DOHH2 (cell line): Measurements from ENCODE around the gene MST1R.

Source experiments
- H3F3A ChIP-seq: fragments of 200-600 bp; sonication (generic), shearing (Covaris generic); 2 replicates; pipeline ENCODE4 v1.6.0; 2016; ENCODE audit warnings: antibody characterized with exemption, mild to moderate bottlenecking; ENCODE audit not compliant: control insufficient read depth, insufficient read depth
- H3K27ac ChIP-seq: fragments of 200-600 bp; sonication (generic); 2 replicates; pipeline ENCODE4 v1.5.1; 2014; ENCODE audit warnings: low read depth, mild to moderate bottlenecking, low read length, moderate library complexity
- H3K27me3 ChIP-seq: fragments of 200-600 bp; sonication (generic); 2 replicates; pipeline ENCODE4 v1.6.1; 2014; ENCODE audit warnings: mild to moderate bottlenecking, low read length, mixed read lengths; ENCODE audit not compliant: control insufficient read depth
- H3K36me3 ChIP-seq: fragments of 200-600 bp; sonication (generic); 2 replicates; pipeline ENCODE4 v1.6.1; 2014; ENCODE audit warnings: mild to moderate bottlenecking, low read length, moderate library complexity, mixed read lengths; ENCODE audit not compliant: control insufficient read depth
- H3K4me1 ChIP-seq: fragments of 200-600 bp; sonication (generic); 2 replicates; pipeline ENCODE4 v1.6.1; 2014; ENCODE audit warnings: mild to moderate bottlenecking, low read length, mixed read lengths; ENCODE audit not compliant: control insufficient read depth
- H3K4me2 ChIP-seq: fragments of 200-600 bp; sonication (generic); 2 replicates; pipeline ENCODE4 v1.6.0; 2014; ENCODE audit warnings: mild to moderate bottlenecking, low read length, moderate library complexity
- H3K4me3 ChIP-seq: fragments of 200-600 bp; sonication (generic); 2 replicates; pipeline ENCODE4 v1.5.1; 2014; ENCODE audit warnings: mild to moderate bottlenecking, low read length, mixed read lengths
- H3K79me2 ChIP-seq: fragments of 200-600 bp; sonication (generic); 2 replicates; pipeline ENCODE4 v1.6.1; 2014; ENCODE audit warnings: mild to moderate bottlenecking, low read length, mixed read lengths; ENCODE audit not compliant: control insufficient read depth
- H3K9me2 ChIP-seq: fragments of 200-600 bp; sonication (generic); replicated peaks from 2 replicates; pipeline ENCODE4 v1.6.1; 2014; ENCODE audit warnings: mild to moderate bottlenecking, low read length, mixed read lengths; ENCODE audit not compliant: control insufficient read depth
- H3K9me3 ChIP-seq: fragments of 200-600 bp; sonication (generic); 2 replicates; pipeline ENCODE4 v1.6.1; 2014; ENCODE audit warnings: antibody characterized with exemption, low read length, mixed read lengths; ENCODE audit not compliant: control insufficient read depth, insufficient read depth
- H4K20me1 ChIP-seq: fragments of 200-600 bp; sonication (generic); 2 replicates; pipeline ENCODE4 v1.6.0; 2014; ENCODE audit warnings: low read depth, mild to moderate bottlenecking, antibody characterized with exemption, low read length, moderate library complexity; ENCODE audit not compliant: control insufficient read depth, insufficient read depth
- EZH2phosphoT487 ChIP-seq: fragments of 200-600 bp; sonication (generic); IDR thresholded peaks from 2 replicates; pipeline ENCODE4 v1.6.1; 2017; ENCODE audit warnings: borderline replicate concordance, mild to moderate bottlenecking, antibody characterized with exemption, low read length, moderate library complexity, mixed read lengths
- TF ChIP-seq, protein P1 (sequence below): fragments of 200-600 bp; sonication (generic); IDR thresholded peaks from one replicate; pipeline ENCODE4 v1.5.1; 2014; ENCODE audit warnings: antibody characterized with exemption, mild to moderate bottlenecking, low read depth, low read length; ENCODE audit not compliant: poor library complexity, severe bottlenecking

The MST1R gene

GRCh38 chr3:49899815-49900214 is 3.9 kb downstream of the MST1R start:
- Histone ChIP-seq H3K79me2 (peaks cover 9% of the 10 kb centered on the region), H3K9me2 (no peaks in the 10 kb centered on the region)

GRCh38 chr3:49898991-49899390 is 4.7 kb downstream of the MST1R start:
- TF ChIP-seq EZH2phosphoT487: no peak
- TF ChIP-seq, protein P1, sequence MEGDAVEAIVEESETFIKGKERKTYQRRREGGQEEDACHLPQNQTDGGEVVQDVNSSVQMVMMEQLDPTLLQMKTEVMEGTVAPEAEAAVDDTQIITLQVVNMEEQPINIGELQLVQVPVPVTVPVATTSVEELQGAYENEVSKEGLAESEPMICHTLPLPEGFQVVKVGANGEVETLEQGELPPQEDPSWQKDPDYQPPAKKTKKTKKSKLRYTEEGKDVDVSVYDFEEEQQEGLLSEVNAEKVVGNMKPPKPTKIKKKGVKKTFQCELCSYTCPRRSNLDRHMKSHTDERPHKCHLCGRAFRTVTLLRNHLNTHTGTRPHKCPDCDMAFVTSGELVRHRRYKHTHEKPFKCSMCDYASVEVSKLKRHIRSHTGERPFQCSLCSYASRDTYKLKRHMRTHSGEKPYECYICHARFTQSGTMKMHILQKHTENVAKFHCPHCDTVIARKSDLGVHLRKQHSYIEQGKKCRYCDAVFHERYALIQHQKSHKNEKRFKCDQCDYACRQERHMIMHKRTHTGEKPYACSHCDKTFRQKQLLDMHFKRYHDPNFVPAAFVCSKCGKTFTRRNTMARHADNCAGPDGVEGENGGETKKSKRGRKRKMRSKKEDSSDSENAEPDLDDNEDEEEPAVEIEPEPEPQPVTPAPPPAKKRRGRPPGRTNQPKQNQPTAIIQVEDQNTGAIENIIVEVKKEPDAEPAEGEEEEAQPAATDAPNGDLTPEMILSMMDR: no peak
- Histone ChIP-seq H3K9me2 (no peaks in the 10 kb centered on the region), H3K4me3 (no peak overlapping the region), H3F3A (no peaks in the 10 kb centered on the region; the same call in 1 of the 2 replicates), H3K9me3 (no peaks in the 10 kb centered on the region), H3K4me2 (no peak overlapping the region), H3K4me1 (peaks cover 25% of the 10 kb centered on the region), H4K20me1 (no peaks in the 10 kb centered on the region), H3K36me3 (no peaks in the 10 kb centered on the region), H3K79me2 (peaks cover under 1% of the 10 kb centered on the region), H3K27me3 (no peaks in the 10 kb centered on the region), H3K27ac (no peak overlapping the region)

More at GRCh38 chr3:49899815-49900214, 3.9 kb downstream of the MST1R start:
- no peak overlapping the region for H3K4me3 ChIP-seq
- H3K27me3 ChIP-seq: no peaks in the 10 kb centered on the region
- H3K9me3 ChIP-seq: no peaks in the 10 kb centered on the region
- TF ChIP-seq, protein P1: peak; percentile 80
- no peak for TF ChIP-seq EZH2phosphoT487
- no peaks in the 10 kb centered on the region for H3K36me3 ChIP-seq
- peaks cover 34% of the 10 kb centered on the region for H3K4me1 ChIP-seq
- H4K20me1 ChIP-seq: no peaks in the 10 kb centered on the region
- H3K4me2 ChIP-seq: 0 out of 2 replicates have a peak overlapping the region, but pooled peaks have one; percentile 30
- no peak overlapping the region for H3K27ac ChIP-seq
- no peaks in the 10 kb centered on the region; the same call in 1 of the 2 replicates for H3F3A ChIP-seq

GRCh38 chr3:49896345-49896744 is 7.3 kb downstream of the MST1R start:
- Histone ChIP-seq H3K9me2 (no peaks in the 10 kb centered on the region), H3K36me3 (no peaks in the 10 kb centered on the region), H4K20me1 (no peaks in the 10 kb centered on the region), H3K4me2 (no peak overlapping the region), H3K4me3 (no peak overlapping the region), H3K27ac (no peak overlapping the region), H3F3A (no peaks in the 10 kb centered on the region; the same call in 1 of the 2 replicates), H3K9me3 (no peaks in the 10 kb centered on the region), H3K27me3 (no peaks in the 10 kb centered on the region), H3K79me2 (no peaks in the 10 kb centered on the region), H3K4me1 (peaks cover 15% of the 10 kb centered on the region)
- no peak for TF ChIP-seq EZH2phosphoT487
- TF ChIP-seq, protein P1: no peak

DNA sequence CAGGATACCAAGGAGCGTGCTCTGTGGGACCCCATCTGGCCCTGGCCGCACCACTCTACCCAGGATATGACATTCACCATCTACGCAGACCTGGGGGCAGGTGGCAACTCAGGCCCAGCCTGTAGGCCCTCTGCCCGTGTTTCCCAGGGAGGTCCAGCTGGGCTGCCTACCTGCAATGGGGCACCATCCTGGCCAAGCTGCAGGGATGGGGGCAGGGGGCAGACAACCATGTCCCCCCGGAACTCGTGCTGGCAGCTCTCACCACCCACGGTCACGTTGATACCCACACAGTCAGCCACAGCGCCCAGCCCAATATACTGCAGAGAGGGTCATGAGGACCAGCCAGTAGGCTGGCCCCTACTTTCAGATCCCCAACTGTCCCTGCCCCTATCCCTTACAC is 7.9 kb downstream of the MST1R start:
- Histone ChIP-seq H3K4me2 (no peak overlapping the region), H3K4me1 (peaks cover 10% of the 10 kb centered on the region), H3K9me3 (no peaks in the 10 kb centered on the region), H3K79me2 (no peaks in the 10 kb centered on the region), H3K4me3 (no peak overlapping the region), H4K20me1 (no peaks in the 10 kb centered on the region), H3F3A (no peaks in the 10 kb centered on the region; the same call in 1 of the 2 replicates), H3K36me3 (no peaks in the 10 kb centered on the region), H3K27ac (no peak overlapping the region), H3K27me3 (no peaks in the 10 kb centered on the region), H3K9me2 (no peaks in the 10 kb centered on the region)
- TF ChIP-seq, protein P1: no peak
- no peak for TF ChIP-seq EZH2phosphoT487
